HepG2 (cell line): ENCODE measurements around the gene RNPEPL1. TPM values are rescaled to one million over a fixed set of nuclear protein-coding genes. Genes with fewer than 3 reads are reported as not detected.

Experiments used
- ARID2 ChIP-seq: sonication (generic); formaldehyde crosslinking; IDR thresholded peaks from 2 replicates; pipeline ENCODE4 v1.8.1; 2022; ENCODE audit warnings: mild to moderate bottlenecking, missing genetic modification reagents, borderline replicate concordance
- ATAD3A ChIP-seq: sonication (generic); formaldehyde crosslinking; IDR thresholded peaks from 2 replicates; pipeline ENCODE4 v1.4.0; 2020; ENCODE audit warnings: missing genetic modification reagents
- BATF2 ChIP-seq: sonication (generic); formaldehyde crosslinking; IDR thresholded peaks from 2 replicates; pipeline ENCODE4 v1.8.0; 2022; ENCODE audit warnings: mild to moderate bottlenecking, missing genetic modification reagents, moderate library complexity
- FOXO1 ChIP-seq: sonication (generic); formaldehyde crosslinking; IDR thresholded peaks from 2 replicates; pipeline ENCODE4 v1.4.0; 2020; ENCODE audit warnings: missing genetic modification reagents
- GTF2F1 ChIP-seq: fragments of 150-350 bp; IDR thresholded peaks from 2 replicates; pipeline ENCODE4 v1.6.1; 2014; ENCODE audit warnings: low read length
- HMGA1 ChIP-seq: sonication (generic); formaldehyde crosslinking; conservative IDR thresholded peaks from 2 replicates; pipeline ENCODE4 v1.4.0; 2020; ENCODE audit warnings: missing genetic modification reagents
- IKZF5 ChIP-seq: IDR thresholded peaks from 2 replicates; pipeline ENCODE4 v1.6.1; 2018; ENCODE audit warnings: missing genetic modification reagents, mild to moderate bottlenecking, missing compliant biosample characterization
- KLF15 ChIP-seq: sonication (generic); formaldehyde crosslinking; IDR thresholded peaks from 2 replicates; pipeline ENCODE4 v1.8.1; 2023; ENCODE audit warnings: borderline replicate concordance, mild to moderate bottlenecking, inconsistent platforms, missing genetic modification reagents, mixed read lengths
- MIXL1 ChIP-seq: IDR thresholded peaks from 2 replicates; pipeline ENCODE4 v1.6.1; 2016
- MLLT10 ChIP-seq: sonication (generic); formaldehyde crosslinking; IDR thresholded peaks from 2 replicates; pipeline ENCODE4 v1.4.0; 2020; ENCODE audit warnings: missing genetic modification reagents
- NAIF1 ChIP-seq: sonication (generic); formaldehyde crosslinking; IDR thresholded peaks from 2 replicates; pipeline ENCODE4 v1.5.0; 2020; ENCODE audit warnings: mild to moderate bottlenecking, missing genetic modification reagents, borderline replicate concordance
- NFE2L1 ChIP-seq: sonication (generic); formaldehyde crosslinking; IDR thresholded peaks from 2 replicates; pipeline ENCODE4 v1.4.0; 2020; ENCODE audit warnings: missing genetic modification reagents, mild to moderate bottlenecking, borderline replicate concordance
- NKX3-1 ChIP-seq: sonication (generic); formaldehyde crosslinking; IDR thresholded peaks from 2 replicates; pipeline ENCODE4 v1.5.0; 2020; ENCODE audit warnings: missing genetic modification reagents
- RCOR2 ChIP-seq: IDR thresholded peaks from 2 replicates; pipeline ENCODE4 v1.6.1; 2016; ENCODE audit warnings: missing biosample characterization, missing genetic modification reagents
- SAFB2 ChIP-seq: sonication (generic); formaldehyde crosslinking; IDR thresholded peaks from 2 replicates; pipeline ENCODE4 v1.5.1; 2020; ENCODE audit warnings: missing genetic modification reagents, low read depth, mild to moderate bottlenecking, borderline replicate concordance
- SALL1 ChIP-seq: sonication (generic); formaldehyde crosslinking; IDR thresholded peaks from 2 replicates; pipeline ENCODE4 v1.8.0; 2022; ENCODE audit warnings: mild to moderate bottlenecking, missing genetic modification reagents
- SALL2 ChIP-seq: sonication (generic); formaldehyde crosslinking; IDR thresholded peaks from 2 replicates; pipeline ENCODE4 v1.8.1; 2023; ENCODE audit warnings: mild to moderate bottlenecking, missing genetic modification reagents, inconsistent platforms
- SIX4 ChIP-seq: sonication (generic); formaldehyde crosslinking; IDR thresholded peaks from 2 replicates; pipeline ENCODE4 v1.4.0; 2020; ENCODE audit warnings: missing genetic modification reagents
- SMAD1 ChIP-seq: sonication (generic); formaldehyde crosslinking; IDR thresholded peaks from 2 replicates; pipeline ENCODE4 v1.4.0; 2020; ENCODE audit warnings: missing genetic modification reagents, low read depth, mild to moderate bottlenecking, borderline replicate concordance
- ZBTB33 ChIP-seq: sonication (generic); formaldehyde crosslinking; IDR thresholded peaks from 2 replicates; pipeline ENCODE4 v1.4.0; 2020; ENCODE audit warnings: missing genetic modification reagents
- ZFYVE20 ChIP-seq: sonication (generic); formaldehyde crosslinking; IDR thresholded peaks from 2 replicates; pipeline ENCODE4 v1.8.0; 2023; ENCODE audit warnings: low read depth, mild to moderate bottlenecking, moderate library complexity, missing genetic modification reagents, borderline replicate concordance
- ZNF225 ChIP-seq: sonication (generic); formaldehyde crosslinking; IDR thresholded peaks from 2 replicates; pipeline ENCODE4 v1.4.0; 2020; ENCODE audit warnings: mild to moderate bottlenecking, missing genetic modification reagents
- ZNF468 ChIP-seq: sonication (generic); formaldehyde crosslinking; IDR thresholded peaks from 2 replicates; pipeline ENCODE4 v1.8.0; 2022; ENCODE audit warnings: mild to moderate bottlenecking, moderate library complexity, missing genetic modification reagents
- ZNF777 ChIP-seq: sonication (generic); formaldehyde crosslinking; IDR thresholded peaks from 2 replicates; pipeline ENCODE4 v1.4.0; 2020; ENCODE audit warnings: missing genetic modification reagents
- polyA plus RNA-seq, 8 experiments: library from polyadenylated mRNA; depleted of rRNA in 3 of 8; stranded (reverse) in 7 of 8; unstranded in 1 of 8; fragments of >200 nt; fragmentation: Illumina TruSeq in 4 of 8; extraction: Trizol in 4 of 8; gene quantifications; 2 replicates each; pipeline versions ENCODE4 v1.2.1 to v1.2.3, GENCODE V29; 2011 to 2016; ENCODE audit warnings: low read depth in 4 of 8, missing spikeins in 1 of 8, mixed read lengths in 1 of 8; ENCODE audit not compliant: insufficient read depth in 1 of 8
- total RNA-seq, 5 experiments: library from RNA; depleted of rRNA; stranded (reverse); fragments of >200 nt; fragmentation: Illumina TruSeq; extraction: Trizol; gene quantifications; 2 replicates each; pipeline ENCODE4 v1.2.3, GENCODE V29; 2016; ENCODE audit warnings: low read depth in 1 of 5

Gene RNPEPL1
- total and polyA plus RNA-seq, 2 of the 13 experiments (the other 11 are each of a cell fraction or from before 2014, with no cell fraction given) = 13.0 to 18.0 TPM

- TF ChIP-seq BATF2 (CRISPR knock-in tag) (peak; percentile 95), ZNF777 (CRISPR knock-in tag) (0 out of 2 replicates have a peak, but pooled peaks have one; percentile 47), ATAD3A (no peak), ZFYVE20 (0 out of 2 replicates have a peak, but pooled peaks have one; percentile 16), KLF15 (CRISPR knock-in tag) (peak; percentile 95; the same call in 1 of the 2 replicates), ZBTB33 (CRISPR knock-in tag) (peak; percentile 11; the same call in 1 of the 2 replicates), SMAD1 (CRISPR knock-in tag) (0 out of 2 replicates have a peak, but pooled peaks have one; percentile 34), FOXO1 (peak; percentile 71; the same call in 1 of the 2 replicates), RCOR2 (CRISPR knock-in tag) (no peak), MIXL1 (CRISPR knock-in tag) (peak; percentile 41; the same call in 1 of the 2 replicates), SIX4 (CRISPR knock-in tag) (peak; percentile 45; the same call in 1 of the 2 replicates), NFE2L1 (CRISPR knock-in tag) (no peak), SALL1 (CRISPR knock-in tag) (peak; percentile 51; the same call in 1 of the 2 replicates), ZNF468 (CRISPR knock-in tag) (no peak), IKZF5 (peak; percentile 69; the same call in 1 of the 2 replicates), SALL2 (CRISPR knock-in tag) (peak; percentile 77; the same call in 1 of the 2 replicates), HMGA1 (CRISPR knock-in tag) (no peak), ARID2 (CRISPR knock-in tag) (no peak), SAFB2 (CRISPR knock-in tag) (0 out of 2 replicates have a peak, but pooled peaks have one; percentile 49), NAIF1 (CRISPR knock-in tag) (0 out of 2 replicates have a peak, but pooled peaks have one; percentile 19), NKX3-1 (CRISPR knock-in tag) (no peak; the same call in 1 of the 2 replicates), MLLT10 (CRISPR knock-in tag) (no peak), ZNF225 (CRISPR knock-in tag) (peak; percentile 55; the same call in 1 of the 2 replicates), GTF2F1 (peak; percentile 95)
Measured at GRCh38 chr2:240586198-240586918, 18.1 kb downstream of the RNPEPL1 start, which contains the start of gene CAPN10 (continued).
